HFF-Myc (cell line): ENCODE measurements around the gene CFAP53.
A peak's percentile ranks its signal among the peaks of the same experiment; 100 is the strongest.

ENCODE experiments used
- DNase-seq: peaks from one replicate; pipeline ENCODE4 v3.0.0-alpha.2; 2011; ENCODE audit warnings: low read depth; ENCODE audit errors: extremely low read depth
- H3K4me3 ChIP-seq: replicated peaks from 2 replicates; pipeline ENCODE4 v1.5.1; 2011; ENCODE audit warnings: low read depth, mild to moderate bottlenecking, control low read depth, low read length
- CTCF ChIP-seq: IDR thresholded peaks from 2 replicates; pipeline ENCODE4 v1.5.1; 2012; ENCODE audit warnings: mild to moderate bottlenecking, low read depth, low read length, control low read depth; ENCODE audit errors: missing control alignments

Gene CFAP53, protein sequence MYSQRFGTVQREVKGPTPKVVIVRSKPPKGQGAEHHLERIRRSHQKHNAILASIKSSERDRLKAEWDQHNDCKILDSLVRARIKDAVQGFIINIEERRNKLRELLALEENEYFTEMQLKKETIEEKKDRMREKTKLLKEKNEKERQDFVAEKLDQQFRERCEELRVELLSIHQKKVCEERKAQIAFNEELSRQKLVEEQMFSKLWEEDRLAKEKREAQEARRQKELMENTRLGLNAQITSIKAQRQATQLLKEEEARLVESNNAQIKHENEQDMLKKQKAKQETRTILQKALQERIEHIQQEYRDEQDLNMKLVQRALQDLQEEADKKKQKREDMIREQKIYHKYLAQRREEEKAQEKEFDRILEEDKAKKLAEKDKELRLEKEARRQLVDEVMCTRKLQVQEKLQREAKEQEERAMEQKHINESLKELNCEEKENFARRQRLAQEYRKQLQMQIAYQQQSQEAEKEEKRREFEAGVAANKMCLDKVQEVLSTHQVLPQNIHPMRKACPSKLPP

GRCh38 chr18:50266248-50266704 lies at the start of gene CFAP53:
TSS of gene CFAP53 (minus strand) at chr18:50266495. CDS start at chr18:50266404, 91 bp downstream.
- no peak for TF ChIP-seq CTCF
- peak within 1 kb of the TSS; percentile 58 for H3K4me3 ChIP-seq
- DNase-seq: peak; percentile 59

GRCh38 chr18:50315100-50315871 lies 49.0 kb upstream of the CFAP53 start:
- DNase-seq: no peak
- H3K4me3 ChIP-seq: no peak overlapping the region
- TF ChIP-seq CTCF: no peak

- no peak for DNase-seq
- TF ChIP-seq CTCF: no peak
- H3K4me3 ChIP-seq: no peak overlapping the region
Measured at GRCh38 chr18:50313873-50314460, 47.7 kb upstream of the CFAP53 start.

- no peak for DNase-seq
- H3K4me3 ChIP-seq: no peak overlapping the region
- no peak for TF ChIP-seq CTCF
Measured at GRCh38 chr18:50313031-50313607, 46.8 kb upstream of the CFAP53 start.

- no peak for DNase-seq
- TF ChIP-seq CTCF: no peak
- H3K4me3 ChIP-seq: no peak overlapping the region
Measured at GRCh38 chr18:50312296-50313030, 46.2 kb upstream of the CFAP53 start.

DNA sequence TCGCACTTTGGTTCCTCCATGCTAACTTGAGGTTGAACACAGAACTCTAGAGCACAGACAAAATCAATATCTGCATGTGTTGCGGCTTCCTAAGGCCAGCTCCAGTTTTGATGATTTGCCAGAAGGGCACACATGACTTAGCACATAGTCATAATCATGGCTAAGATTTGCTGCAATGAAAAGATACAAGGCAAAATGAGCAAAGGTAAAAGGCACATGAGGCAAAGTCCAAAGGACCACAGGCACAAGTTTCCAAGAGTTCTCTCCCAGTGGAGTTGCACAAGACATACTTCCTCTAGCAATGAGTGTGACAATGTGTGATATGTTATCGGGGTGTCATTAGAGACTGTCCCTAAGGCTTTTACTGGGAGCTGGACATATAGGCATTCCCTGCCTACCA lies 45.4 kb upstream of the CFAP53 start:
- no peak for TF ChIP-seq CTCF
- DNase-seq: no peak
- H3K4me3 ChIP-seq: no peak overlapping the region
